HL-60/S4 treated with retinoic acid at 250 ng/mL for 4 days and 3 days (cell line): ENCODE data around the gene JMJD1C.

ENCODE experiments used
- in situ Hi-C: fragments of 300-500 bp; cut with MboI; formaldehyde crosslinking; loops from 2 replicates; pipeline ENCODE4 v1.7.0; 2022; ENCODE audit warnings: low sequenced_read_pairs

Gene JMJD1C

DNA sequence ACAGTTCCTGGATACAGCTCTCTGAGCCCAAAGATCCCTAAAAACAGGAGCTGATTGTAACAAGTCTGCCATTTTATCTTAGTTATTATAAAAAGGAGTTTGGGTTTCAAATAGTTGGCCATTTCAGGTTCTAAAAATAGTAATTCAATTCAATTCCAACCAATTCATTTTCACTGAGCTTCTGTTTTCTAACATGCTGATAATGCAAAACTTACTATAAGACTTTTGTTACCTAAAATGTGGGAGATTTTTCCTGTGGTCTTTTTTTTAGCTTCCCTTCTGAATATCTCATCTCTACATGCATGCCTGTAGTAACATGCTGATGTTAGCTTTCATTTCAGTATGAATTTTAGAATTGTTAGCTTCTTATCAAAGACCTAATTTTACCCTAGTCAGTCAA, 319.3 kb downstream of the JMJD1C start:
- in situ Hi-C loops = no loop called here

DNA sequence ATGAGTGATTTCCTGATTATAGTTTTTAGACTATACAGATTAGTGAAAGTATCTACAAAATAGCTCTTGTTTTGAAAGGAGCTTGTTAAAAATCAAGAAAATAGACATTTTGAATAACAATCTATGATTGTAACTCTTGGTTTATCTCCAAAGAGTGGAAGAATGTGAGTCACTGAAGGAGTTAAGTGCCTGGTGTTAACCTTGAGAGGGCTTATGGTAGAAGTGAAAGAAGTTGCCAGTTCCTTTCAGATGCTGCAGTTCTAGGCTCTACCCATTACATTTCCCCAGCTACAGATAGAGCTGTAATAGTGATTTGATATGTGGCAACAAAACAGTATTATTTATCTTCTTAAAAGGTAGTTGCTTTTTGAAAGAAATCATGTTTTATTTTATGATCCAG, 320.0 kb downstream of the JMJD1C start:
- in situ Hi-C loops = no loop called here

DNA sequence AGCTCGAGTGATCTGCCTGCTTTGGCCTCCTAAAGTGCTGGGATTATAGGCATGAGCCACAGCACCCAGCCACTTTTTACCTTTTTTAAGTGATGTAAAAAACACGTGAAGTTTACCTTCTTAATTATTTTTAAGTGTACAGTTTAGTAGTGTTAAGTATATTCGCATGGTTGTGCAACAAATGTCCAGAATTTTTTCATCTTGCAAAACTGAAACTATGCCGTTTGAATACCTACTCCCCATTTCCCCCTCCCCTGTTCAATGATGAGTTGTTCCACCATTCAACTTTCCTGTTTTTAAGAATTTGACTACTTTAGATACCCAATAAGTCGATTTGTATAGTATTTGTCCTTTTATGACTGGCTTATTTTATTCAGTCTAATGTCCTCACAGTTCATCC, 321.8 kb downstream of the JMJD1C start:
- in situ Hi-C loops = no loop called here

DNA sequence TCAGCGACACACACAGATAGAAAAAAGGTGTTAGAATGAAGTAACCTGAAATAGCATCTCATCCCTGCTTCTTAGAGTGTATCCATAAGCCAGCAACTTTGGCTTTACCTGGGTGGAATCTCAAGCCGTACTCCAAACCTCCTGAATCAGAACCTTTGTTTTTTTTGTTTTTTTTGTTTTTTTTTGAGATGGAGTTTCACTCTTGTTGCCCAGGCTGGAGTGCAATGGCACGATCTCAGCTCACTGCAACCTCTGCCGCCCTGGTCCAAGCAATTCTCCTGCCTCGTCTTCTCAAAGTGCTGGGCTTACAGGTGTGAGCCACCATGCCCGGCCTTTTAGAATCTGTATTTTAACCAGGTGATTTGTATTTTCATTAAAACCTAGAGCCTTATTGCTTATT, 323.6 kb downstream of the JMJD1C start:
- in situ Hi-C loops = no loop called here

DNA sequence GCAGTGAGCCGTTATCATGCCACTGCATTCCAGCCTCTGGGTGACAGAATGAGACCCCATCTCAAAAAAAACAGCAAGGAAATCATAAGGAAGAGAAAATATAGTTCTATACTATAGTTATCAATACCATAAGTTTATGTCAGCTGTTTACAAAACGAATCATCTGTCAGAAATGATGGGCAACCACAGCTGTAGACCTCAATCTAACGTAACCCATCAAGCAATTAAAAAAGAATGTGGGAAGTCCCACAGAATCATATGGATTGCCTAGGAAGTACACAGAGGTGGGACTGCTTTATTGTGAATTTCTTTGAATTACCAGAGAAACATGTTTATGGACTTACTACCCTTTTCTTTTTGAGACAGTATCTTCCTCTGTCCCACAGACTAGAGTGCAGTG, 325.7 kb downstream of the JMJD1C start:
- in situ Hi-C loops = no loop called here

DNA sequence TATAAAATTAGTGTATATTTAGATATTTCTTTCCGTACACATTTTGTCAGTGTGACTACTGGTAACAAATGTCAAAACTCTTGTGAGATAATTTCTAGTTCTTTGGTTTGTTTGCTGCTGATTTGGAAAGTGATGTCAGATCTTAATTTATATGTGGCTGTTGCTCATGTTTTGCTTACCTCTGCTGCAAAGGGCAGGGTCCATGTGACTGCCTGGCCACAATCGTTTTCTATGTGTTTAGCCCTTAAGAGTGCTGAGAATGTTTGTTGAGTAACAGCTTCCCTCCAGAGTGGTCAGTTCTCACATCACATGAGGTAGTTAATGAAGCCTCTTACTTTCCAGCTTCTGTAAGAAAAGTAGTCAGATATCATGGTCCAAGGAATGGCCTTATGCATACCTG, 328.5 kb downstream of the JMJD1C start:
- in situ Hi-C loops = no loop called here

DNA sequence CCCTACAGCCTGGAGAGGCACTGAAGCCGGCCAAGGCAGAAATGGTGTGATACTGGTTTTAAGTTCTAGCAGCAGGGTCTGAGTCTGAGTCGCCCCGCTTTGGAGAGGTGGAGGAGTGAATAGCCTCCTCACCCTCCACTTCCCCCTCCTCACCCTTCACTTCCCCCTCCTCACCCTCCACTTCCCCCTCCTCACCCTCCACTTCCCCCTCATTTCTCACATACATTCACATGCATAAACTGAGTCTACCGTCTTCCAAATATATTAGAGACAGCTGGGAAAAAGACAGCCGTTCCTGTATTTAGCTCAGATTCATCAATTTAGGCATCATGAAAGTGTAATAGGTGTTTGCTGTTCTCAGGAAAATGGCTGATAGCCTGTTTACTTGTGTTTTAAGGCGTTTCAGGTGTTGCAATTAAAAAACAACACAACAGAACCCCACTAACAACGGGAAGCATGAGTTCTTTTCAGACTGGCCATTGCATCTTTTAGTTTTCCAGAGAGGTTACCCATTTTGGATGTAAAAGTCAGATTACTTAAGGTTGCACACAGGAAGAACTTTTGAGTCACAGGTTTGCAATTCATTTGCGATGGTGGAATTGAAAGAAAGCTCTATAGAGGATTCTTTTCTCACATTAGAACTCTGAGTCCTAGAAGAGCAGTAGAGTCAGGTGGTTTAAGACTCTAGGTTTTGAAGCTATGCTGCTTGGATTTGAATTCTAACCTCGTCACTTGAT, 331.8 kb downstream of the JMJD1C start:
- in situ Hi-C loops = no loop called here

DNA sequence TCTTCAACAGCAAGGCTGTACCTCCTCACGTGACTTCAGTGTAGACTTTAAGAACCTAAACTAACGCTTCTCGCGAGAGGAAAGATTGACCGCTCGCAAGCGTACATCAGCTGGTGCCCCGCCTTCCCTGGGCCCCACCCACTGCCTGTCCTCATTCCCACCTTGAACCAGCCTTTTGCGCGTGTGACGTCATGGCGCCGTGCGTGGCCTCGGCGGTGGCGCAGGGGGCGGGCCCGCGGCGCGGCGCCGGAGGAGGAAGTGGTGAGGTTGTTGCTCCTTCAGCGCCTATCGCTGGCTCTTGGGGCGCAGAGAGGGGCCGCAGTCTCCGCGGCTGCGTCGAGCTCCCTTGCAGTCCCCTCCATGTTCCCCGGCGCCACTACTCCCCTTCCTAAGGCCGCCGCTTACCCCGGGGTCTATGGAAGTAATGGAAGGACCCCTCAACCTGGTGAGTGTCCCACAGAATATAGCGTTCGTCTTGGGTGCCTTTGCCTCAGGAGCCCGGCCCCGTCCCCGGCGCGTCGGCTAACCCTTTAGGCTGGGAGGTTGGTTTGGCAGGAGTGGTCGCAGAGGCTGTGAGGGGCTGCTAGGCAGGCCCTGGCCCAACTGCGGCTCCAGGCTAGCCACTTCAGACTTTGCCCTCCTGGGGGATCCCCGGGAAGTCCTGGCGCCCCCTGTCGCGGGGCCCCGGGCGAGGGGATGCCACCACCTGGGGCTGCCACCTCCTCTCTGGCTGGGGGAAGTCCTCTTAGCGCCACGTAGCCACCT, 332.5 kb downstream of the JMJD1C start, which contains the start of gene NRBF2:
TSS of gene NRBF2 (plus strand) at position 273 of the 765 bp plus-strand sequence. CDS start at position 416, 143 bp downstream.
- in situ Hi-C loops = no loop called here

DNA sequence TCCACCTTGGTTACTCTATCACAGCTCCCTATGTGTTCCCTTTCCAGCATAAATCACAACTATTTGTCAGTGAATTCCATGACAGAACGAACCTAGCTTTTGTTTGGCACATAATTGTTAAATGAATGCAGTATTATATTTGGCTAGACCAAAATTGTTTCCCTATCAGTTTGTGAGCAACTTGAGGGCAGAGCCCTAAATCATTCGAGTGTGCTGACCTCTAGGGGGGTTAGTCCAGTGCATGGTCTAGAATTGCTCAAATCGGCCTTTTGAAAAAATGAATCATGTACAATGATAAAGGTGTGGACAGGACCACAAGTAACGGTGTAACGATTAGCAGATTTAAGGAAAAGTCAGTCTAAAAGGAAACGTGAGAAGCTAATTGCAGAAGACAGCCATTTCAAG, 333.1 kb downstream of the JMJD1C start:
- in situ Hi-C loops = no loop called here

DNA sequence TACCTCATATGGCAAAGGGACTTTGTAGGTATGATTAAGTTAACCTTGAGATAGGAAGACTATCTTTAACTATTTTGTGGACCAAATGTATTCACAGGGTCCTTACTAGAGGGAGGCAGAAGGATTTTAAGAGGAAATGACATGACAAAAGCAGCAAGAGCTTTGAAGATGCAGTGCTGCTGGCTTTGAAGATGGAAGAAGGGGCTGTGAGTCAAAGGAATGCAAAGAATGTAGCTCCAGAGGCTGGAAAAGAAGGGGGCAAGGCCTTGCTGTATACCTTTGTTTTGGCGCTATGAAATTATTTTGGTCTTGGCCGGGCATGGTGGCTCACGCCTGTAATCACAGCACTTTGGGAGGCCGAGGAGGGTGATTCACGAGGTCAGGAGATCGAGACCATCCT, 335.9 kb downstream of the JMJD1C start:
- in situ Hi-C loops = no loop called here

DNA sequence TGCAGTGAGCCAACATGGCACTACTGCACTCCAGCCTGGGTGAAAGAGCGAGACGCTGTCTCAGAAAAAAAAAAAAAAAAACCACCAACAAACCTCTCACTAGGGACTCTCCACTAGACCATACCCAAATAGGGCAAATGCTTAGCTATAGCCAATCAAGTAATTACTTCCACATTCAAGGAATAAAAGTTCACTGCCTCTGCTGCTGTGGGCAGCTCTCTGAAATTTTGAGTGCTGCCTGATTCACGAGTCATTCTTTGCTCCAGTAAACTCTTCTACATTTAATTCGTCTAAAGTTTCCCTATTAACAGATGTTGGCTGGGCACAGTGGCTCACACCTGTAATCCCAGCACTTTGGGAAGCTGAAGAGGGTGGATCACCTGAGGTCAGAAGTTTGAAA, 337.3 kb downstream of the JMJD1C start:
- in situ Hi-C loops = no loop called here

DNA sequence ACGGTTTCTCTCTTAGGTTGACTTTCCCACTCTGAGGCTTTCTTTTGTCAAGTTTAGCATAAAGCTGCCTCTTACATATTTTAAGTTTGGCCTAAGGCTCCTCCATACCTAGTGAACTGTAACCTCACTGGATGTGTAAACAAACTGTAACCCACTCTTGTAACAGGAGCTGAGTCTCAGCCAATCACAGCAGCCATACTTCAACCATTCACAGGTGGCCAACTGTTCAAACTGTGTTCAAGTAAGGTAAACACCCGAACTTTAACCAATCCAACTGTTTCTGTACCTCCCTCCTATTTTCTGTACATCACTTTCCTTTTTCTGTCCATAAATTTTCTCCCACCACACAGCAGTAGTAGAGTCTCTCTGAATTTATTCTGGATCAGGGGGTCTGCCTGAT, 340.3 kb downstream of the JMJD1C start:
- in situ Hi-C loops = no loop called here

DNA sequence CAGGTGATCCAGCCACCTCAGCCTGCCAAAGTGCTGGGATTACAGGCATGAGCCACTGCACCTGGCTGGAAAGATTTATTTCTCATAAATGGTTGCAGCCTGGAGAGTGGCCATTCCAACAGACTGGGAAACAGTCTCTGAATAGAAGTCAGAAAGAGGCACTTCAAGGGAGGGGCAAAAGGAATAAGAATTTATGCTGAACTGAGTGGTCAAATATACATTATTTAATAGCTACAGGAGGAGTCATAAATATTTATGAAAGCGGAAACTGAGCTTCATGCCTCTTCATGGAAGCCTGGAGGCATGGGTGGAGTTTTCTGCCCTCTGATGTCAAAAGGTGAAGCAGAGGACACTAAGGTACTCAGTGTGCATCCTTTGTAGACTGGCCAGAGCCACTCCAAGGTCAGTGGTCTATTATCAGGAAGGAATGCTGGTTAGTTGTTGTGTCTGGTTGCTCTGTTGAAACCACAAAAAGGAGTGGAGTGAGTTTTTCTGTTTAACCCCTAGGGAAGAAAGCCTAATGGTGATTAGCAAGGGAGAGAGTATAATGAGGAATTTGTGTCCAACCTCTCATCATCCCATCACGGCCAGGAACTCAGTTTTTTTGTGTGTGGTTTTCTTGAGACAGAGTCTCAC, 341.9 kb downstream of the JMJD1C start:
- in situ Hi-C loops = no loop called here

DNA sequence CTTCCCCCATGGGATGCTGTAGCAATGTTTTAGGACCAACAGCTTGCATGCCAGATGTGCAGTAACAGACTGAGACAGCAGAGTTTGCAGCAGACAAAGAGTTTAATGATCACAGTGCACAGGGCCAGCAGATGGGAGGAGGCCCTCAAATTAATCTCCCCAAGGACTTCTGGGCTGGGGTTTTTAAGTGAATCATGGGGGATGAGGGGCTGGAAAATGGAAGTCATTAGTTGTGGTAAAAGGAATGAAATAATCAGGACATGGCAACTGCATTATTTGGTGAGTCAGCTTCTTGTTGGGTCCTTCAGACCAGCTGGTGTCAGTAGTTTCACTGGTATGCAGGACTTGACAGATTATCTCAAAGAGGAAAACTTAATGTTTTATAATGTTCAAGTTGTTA, 345.2 kb downstream of the JMJD1C start:
- in situ Hi-C loops = no loop called here

DNA sequence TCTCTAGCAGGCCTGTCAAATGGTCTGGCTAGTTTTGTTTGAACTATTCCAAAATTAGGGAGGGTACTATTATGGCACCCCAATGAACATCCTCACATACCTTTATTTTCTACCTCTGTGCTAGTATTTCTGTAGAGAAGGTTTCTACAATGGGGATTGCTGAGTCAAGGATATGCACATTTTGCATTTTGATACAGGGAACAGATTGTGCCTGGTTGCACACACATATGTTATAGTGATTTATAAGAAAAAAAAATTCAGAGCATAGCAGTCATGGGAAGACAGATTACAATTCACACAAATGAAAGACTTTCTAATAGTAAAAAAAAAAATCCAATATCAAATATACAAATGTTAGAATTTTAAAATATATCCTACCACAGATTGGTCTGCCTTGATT, 346.7 kb downstream of the JMJD1C start:
- in situ Hi-C loops = no loop called here
